SU-DHL-6 (cell line): ENCODE measurements around the gene TNFRSF17.

ENCODE experiments used
- CTCF ChIP-seq: fragments of 200-600 bp; sonication (generic); IDR thresholded peaks from one replicate; pipeline ENCODE4 v1.5.1; 2017; ENCODE audit warnings: antibody characterized with exemption, mild to moderate bottlenecking, low read length, moderate library complexity; ENCODE audit not compliant: insufficient read depth, poor library complexity, severe bottlenecking
- EZH2phosphoT487 ChIP-seq: fragments of 200-600 bp; sonication (generic), shearing (Covaris generic); conservative IDR thresholded peaks from 2 replicates; pipeline ENCODE4 v1.6.1; 2018; ENCODE audit warnings: mild to moderate bottlenecking, antibody characterized with exemption, low read length, moderate library complexity, mixed read lengths

GRCh38 chr16:12009922-12010321, 44.9 kb downstream of the TNFRSF17 start:
- TF ChIP-seq CTCF = no peak
- TF ChIP-seq EZH2phosphoT487 = no peak
